UCSD-AML1 (cell line): Measurements from ENCODE around the gene HOXA5.

Experiments
- DNase-seq: peaks from one replicate; lab custom pipeline; 2025; ENCODE audit not compliant: unreplicated experiment; lab: John Stamatoyannopoulos, UW

HOXA5 gene

GRCh38 chr7:27160546-27161213 lies 17.2 kb upstream of the HOXA5 start:
- peak; percentile 75 for DNase-seq

- peak; percentile 34 for DNase-seq
Observed at GRCh38 chr7:27160145-27160545, 16.7 kb upstream of the HOXA5 start.

DNA sequence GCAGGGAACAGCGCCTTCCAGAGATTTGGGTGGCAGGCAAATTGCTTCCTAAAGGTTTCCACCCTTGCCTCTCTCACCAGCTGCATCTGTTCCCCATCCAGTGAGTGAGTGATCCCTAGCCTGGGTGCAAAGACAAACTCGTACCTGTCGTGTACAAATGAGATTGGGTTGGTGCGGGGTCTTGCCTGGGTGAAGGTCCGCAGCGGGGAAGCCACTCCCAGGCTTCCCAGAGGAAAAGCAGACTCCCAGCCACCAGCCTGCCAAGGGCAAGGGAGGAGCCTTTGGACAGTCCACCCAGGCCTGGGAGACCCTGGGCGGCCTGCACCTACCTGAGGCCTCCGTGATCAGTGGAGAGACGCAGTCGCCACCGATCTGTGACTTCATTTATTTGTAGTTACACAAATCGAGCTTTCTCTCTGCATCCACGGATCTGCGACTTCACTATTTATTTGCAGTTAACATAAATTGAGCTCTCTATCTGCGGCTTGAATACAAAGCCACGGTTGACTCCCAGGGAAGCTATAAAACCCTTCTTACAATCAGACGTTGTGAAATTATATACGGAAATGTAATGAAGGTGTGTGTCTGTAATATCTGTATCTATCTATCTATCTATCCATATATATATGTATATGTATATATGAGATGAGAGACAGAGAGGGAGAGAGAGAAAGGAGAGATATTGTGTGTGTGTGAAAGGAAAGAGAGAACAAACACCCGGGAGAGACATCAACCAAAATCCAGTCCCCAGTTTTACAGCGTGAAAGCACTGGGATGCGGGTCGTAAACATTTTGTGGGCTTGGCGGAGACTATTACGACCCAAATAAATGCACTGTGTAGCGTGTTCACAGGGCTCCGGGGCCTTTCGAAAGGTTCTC lies 16.0 kb upstream of the HOXA5 start:
- DNase-seq = peak; percentile 17

GRCh38 chr7:27158436-27159265 lies 15.2 kb upstream of the HOXA5 start:
- peak; percentile 21 for DNase-seq

DNA sequence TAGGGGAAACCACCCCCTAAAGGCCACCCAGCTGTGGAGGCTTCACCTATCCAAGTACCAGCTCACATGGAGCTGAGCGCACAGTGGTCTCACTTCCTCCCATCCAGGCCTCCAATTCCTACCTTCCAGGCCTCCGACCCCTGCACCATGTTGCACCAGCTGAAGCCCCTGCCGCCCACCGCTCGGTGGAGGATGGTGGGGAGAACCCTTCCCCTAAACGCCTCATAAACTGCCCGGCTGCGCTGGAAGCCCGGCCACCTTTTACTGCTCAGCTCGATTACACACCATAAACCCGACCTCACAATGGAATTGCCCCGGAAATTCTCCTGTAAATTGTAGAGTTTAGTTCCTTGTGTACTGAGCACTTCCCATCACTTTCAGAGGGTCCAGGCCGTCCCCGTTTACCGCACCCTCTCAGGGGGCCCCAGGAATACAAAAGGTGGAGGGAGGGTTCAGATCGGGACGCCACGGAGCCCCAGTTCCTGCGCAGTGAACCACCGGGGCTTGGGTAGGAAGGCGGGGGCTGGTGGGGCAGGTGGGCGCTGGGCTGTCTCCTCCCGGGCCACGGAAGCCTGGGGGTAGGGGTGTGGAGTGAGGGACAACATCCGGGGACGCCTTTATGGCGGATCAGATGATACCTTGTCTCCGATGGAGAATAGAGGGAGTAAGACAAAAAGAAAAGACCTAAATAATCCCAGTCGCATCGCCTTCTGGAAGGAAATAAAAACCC lies 14.4 kb upstream of the HOXA5 start:
- peak; percentile 42 for DNase-seq

- peak; percentile 24 for DNase-seq
Observed at GRCh38 chr7:27156916-27157701, 13.6 kb upstream of the HOXA5 start.

DNA sequence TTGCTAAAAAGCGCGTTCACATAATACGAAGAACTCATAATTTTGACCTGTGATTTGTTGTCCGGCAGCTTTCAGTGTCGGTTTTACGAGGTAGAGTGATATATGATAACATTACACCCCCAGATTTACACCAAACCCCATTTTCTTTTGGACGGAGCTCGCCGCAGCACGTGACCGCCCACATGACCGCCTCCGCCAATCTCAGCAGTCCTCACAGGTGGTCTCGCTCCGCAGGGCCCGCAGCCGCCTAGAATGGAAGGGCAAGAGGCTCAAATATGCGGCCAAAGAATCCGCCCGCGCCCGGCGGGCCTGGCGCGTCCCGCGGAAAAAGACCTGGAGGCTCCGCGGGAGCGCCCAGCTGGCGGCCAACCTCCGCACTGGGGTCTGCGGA lies 13.0 kb upstream of the HOXA5 start, which contains the start of gene HOXA7:
Gene HOXA7 (minus strand): TSS at position 168 of the 391 bp plus-strand sequence. CDS start 130 bp downstream, at position 38.
- peak; percentile 43 for DNase-seq

DNA sequence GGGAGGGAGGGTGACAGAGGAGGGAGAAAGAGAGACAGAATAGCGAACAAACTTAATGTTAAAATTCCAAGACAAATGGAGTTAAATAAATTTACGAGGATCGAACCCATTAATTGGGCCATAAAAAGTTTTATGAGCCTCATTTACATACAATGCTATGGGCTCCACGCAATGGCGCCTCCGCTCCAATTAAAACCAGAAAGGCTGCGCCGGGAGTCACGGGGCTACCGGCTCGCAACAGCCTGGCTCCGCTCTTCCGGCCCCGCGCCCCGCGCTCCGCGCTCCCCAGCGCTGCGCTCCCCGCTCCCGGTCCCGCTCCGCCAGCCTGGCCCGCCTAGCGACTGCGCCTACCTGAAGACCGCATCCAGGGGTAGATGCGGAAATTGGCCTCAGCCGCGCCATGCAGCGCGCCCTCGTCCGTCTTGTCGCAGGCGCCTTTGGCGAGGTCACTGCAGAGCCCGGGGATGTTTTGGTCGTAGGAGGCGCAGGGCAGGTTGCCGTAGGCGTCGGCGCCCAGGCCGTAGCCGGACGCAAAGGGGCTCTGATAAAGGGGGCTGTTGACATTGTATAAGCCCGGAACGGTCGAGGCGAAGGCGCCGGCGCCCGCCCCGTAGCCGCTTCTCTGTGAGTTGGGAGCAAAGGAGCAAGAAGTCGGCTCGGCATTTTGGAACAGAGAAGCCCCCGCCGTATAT lies 12.5 kb upstream of the HOXA5 start:
- DNase-seq = peak; percentile 34

GRCh38 chr7:27154901-27155815 lies 11.7 kb upstream of the HOXA5 start:
- DNase-seq = no peak

GRCh38 chr7:27154369-27154768 lies 10.9 kb upstream of the HOXA5 start:
- no peak for DNase-seq

DNA sequence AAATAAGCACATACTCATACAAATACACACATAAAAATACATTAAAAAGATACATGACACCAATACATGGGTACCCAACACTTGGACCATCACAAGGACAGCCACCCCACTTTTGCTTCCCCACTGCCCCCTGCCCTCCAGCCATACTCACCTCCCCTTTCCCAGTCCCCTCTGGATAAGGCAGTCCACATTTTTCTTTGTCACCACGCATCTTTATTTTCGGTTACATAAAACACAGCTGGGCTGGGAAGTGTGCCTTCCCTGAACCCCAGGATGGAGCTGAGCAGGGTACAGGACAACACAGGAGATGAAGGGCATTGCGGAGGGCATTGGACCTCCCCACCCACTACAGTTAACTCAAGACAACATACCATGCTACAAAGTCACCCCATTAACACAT lies 10.0 kb upstream of the HOXA5 start:
- no peak for DNase-seq

DNA sequence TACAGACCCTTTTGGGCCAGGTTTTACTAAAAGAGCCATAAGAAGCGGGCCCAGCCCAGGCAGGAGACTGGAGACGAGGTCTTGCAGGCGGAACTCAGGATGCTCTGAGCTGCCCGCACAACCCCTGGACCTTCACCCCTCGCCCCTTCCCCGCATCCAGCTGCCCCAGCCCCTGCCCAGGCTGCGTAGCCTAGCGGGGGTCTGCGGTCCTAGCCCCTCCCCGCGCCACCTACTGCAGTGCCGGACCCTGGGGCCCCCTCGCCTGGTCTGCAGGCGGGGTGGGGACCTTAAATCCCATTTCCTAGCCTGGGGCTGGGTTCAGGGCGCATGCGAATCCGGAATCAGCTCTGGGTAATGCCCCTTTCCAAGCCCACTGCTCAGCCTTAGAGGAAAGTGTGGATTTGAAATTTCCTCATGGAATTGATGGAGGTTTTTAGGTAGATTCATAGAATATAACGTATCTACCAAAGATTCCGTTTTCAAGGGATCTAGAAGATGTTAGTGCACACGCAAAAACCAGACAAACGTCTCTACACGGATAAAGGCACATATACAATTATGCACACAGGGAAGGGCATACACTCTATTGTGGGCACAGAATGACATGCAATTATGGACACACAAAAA lies 9.4 kb upstream of the HOXA5 start:
- no peak for DNase-seq

DNA sequence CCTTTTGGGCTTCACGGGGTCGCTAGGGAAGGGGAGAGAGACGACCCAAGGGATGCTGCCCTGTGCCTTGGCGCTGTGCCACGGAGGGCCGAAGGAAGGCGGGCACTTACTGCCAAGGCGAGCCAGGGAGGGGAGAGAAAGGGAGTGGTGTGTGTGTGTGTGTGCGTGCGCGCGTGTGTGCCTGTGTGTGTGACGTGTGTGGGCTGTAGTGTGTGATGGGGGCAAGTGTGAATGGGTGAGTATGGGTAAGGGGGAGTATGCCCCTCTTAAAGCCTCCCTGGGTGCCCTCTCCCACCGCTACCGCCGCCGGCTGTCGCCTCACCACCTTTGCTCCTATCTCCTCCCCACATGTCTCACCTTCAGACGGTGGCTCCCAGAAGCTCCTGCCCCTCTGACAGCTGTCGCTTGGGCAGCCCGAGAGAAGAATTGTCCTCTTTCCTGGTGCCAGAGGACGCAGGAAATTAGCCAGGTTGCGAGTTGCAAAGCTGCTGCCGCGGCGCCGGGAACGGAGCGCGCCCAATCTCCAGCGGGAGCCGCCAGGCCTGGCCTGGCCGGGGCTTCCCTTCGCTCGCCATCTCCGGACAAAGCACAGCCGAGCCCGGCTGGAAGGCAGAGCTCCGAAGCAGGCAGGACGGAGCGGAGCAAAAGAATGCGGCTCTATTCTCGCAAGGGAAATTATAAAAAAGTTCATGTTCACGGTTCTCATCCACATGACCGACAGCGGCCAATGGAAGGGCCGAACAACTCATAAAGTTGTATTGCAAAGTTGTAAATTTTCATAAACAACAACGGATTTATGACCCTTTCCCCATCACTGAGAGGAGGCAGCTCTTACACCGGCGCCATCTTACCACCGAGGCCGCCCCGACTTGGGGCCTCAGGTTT lies 8.7 kb upstream of the HOXA5 start, which contains the start of gene HOXA3:
Gene HOXA3 (minus strand): TSS at position 653 of the 885 bp plus-strand sequence. CDS start 41,943 bp downstream, outside the sequence.
- DNase-seq = peak; percentile 37

DNA sequence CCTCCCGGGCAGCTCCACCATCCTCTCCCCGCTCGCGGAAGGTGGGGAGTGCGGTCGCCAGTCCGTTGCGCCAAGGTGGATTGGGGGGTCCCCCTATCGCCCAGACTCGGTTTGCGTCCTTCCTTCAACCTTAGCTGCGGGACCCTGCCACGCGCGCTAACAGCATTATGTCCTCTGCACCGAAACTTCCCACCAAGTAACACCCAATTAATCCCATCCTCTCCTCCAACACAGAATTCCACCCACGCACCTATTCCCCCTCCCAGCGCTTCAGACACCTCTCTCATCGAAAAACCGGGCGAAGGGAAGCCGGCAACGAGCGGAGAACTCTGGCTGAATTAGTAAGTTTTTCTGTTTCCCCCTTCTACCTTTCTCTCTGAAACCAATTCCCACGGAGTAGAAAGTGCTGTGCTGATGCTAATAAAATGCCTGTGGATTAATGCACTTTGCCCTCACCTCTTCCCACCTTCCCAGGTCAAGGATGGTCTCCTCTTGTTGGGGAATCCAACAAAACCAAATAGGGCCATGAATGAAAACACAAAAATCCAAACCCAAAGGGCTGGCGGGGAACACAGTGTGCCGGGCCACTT lies 8.0 kb upstream of the HOXA5 start:
- DNase-seq = peak; percentile 49

DNA sequence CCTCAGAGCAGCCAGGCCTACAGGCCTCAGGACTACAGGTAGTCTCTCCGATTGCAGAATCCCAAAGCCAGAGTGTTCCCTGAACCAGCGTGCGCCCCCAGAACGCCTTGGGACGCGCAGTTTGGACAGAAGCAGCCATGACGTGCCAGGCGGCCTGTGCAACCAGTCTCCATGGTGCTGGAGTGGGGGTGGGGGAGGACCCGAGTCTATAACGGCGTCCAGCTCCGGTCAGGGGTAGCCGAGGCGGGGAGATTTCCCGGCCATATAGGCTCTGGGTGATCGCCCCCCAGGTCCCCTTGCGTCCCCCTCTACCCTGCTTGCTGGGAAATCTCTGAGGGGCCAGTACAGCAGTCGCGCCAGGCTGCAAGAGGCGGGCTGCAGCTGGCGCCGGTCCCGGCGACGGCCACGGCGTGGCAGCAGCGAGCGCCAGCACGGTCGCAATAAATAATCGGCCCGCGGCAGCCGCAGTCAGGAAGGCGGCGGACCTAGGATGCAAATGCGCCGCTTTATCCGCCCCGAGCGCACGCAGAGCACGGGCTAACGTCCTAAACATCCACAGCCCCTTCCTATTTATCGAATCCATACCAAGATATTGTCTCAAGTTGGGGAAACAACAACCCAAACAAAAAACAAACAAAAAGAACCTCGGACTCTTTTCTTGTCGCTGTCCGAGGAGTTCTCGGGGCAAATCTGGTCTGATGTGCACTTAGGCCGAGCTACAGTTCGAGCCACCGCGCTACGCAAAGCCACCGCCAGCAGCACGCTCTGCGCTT lies 7.3 kb upstream of the HOXA5 start:
- DNase-seq = peak; percentile 70
